A673 (cell line): ENCODE measurements around the gene POLR1G.
"Not testable (repeated sequence)": the region's sequence is repeated elsewhere in the genome, so short reads cannot be mapped to it uniquely, and the experiment has no call there.

Source experiments
- CTCF ChIP-seq: fragments of 300-800, 200-600 bp; sonication (generic); conservative IDR thresholded peaks from 2 replicates; pipeline ENCODE4 v1.5.1; 2017; ENCODE audit warnings: low read depth, mild to moderate bottlenecking, antibody characterized with exemption, low read length, moderate library complexity, mixed read lengths
- EZH2 ChIP-seq: fragments of 200-600 bp; sonication (generic); IDR thresholded peaks from 2 replicates; pipeline ENCODE4 v1.6.1; 2017; ENCODE audit warnings: borderline replicate concordance, low read depth, mild to moderate bottlenecking, mixed read lengths, antibody characterized with exemption, low read length; ENCODE audit not compliant: poor library complexity, severe bottlenecking

GRCh38 chr19:45407585-45407984, 1.1 kb downstream of the POLR1G start:
- TF ChIP-seq CTCF, EZH2: not testable (repeated sequence)
